Right lung (tissue), 5 donors: Measurements from ENCODE around the gene SBF1. TPM values are rescaled to one million over a fixed set of nuclear protein-coding genes. Genes with fewer than 3 reads are reported as not detected.

Experiments
- DNase-seq, 2 donors: peaks; one replicate each; pipeline ENCODE4 v3.0.0-alpha.2; 2013
- polyA plus RNA-seq, 5 donors: library from polyadenylated mRNA; unstranded; fragments of 120-200 nt; gene quantifications; one replicate each; pipeline versions ENCODE4 v1.2.1 to v1.2.3, GENCODE V29; 2013; ENCODE audit warnings: inconsistent platforms in 1 of 5, low replicate concordance in 1 of 5; ENCODE audit not compliant: insufficient read length in 5 of 5, insufficient read depth in 1 of 5

The SBF1 gene
- polyA plus RNA-seq, 5 donors = 22.9 to 48.0 (median 37.1) TPM

DNA sequence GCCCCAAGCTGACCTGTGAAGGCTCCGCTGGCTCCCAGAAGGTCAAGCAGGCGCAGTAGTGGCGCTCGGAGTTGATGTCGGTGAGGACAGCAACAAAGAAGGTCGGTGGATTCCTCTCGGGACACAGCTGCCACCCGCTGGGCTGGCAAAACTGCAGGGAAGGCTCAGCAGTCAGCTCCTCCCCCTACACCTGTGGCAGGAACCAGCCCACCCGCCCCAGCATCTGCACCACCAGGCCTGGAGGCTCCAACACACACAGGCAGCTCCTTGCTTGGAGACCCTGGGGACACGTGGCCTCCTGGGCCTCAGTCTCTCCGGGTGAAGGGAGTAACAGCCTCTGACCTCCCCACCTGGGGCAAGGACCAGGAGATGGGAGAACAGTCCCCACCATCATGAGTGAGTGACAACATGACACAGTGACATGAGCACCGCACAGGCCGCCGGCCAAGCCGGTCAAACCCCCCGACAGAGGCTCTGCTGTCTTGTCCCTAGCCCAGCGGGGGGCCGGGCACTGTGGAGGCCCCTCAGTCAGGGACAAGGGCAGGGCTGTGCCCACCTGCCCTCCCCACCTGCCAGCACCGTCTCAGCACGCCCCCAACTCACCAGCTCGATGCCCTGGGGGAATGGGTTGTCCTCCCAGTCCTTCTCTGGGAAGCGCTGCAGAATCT lies 6.9 kb downstream of the SBF1 start:
- no peak for DNase-seq

DNA sequence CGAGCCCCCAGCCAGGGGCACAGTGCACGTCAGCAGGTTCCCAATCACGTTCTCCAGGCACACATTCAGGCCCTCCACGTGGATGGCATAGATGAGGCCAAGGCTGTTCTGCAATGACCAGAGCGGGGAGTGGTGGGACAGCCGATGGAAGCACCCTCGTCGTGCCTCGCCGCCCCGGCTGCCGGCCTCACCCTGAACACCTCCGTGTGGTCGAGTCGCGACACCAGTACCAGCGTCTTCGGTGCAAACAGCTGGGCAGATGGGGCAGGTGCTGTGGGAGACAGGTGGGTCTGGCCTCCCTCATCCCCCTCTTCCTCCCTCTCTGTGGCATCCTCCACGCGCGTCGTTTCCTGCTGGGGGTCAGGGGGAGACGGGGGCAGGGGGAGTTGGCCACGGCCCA lies 7.5 kb downstream of the SBF1 start:
- no peak for DNase-seq

DNA sequence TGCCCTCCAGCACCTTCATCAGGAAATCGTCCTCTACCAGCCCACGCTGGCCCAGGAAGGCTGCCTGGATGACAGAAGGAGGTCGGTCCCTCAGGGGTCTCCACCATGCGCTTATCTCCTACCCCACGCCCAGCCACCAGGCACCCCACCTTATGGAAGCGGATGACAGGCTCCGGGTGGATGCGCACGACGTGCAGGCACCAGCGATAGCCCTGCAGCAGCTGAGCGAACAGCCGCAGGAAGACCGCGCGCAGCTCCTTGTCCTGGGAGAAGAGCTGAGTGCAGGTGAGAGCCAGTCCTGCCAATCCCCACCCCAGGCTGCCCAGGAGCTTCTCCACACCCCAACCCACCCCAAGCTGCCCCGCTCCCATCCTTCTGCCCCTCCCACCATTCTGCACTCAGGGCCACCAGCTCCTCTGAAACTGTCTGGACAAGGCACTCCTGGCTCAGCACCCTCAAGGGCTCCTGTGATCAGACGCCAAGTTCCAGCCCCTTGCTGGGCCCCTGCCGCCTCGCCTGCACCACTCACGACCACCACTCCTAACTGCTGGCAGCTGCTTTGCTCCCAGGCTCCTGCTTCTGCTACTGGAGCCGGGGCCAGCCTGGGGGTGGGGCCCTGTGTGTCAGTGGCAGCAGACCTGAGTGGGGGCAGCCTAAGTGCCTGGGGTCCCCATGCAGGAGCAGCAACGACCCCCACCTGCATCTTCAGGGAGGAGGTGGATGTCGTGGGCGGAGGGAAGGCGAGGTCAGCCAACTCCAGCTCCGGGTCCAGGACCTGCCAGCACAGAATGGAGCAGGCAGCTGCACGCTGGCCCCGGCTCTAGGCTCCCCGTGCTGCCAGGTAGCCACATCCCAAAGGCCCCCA lies 9.5 kb downstream of the SBF1 start:
- peak in 1 of 2 donors; percentile 35 for DNase-seq

DNA sequence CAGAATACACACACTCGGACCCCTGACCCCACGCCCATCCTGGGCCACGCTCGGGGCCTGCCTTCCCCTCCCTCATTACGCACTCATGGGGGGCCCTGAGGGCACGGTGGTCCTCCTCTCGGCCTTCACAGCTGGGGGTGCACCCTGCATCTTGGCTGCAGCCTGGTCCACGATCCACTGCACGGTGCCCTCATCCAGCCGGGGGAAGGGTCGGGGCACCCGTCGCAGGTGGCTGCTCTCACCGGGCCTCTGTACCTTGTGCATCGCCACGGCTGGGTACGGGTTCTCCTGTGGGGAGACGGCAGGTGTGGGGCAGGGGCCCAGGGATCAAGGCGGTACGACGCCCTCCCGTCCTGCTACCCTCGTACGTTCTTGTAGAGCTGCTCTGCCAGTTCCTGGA lies 10.4 kb downstream of the SBF1 start:
- no peak for DNase-seq

GRCh38 chr22:50463188-50463900 lies 11.5 kb downstream of the SBF1 start:
- DNase-seq = no peak

DNA sequence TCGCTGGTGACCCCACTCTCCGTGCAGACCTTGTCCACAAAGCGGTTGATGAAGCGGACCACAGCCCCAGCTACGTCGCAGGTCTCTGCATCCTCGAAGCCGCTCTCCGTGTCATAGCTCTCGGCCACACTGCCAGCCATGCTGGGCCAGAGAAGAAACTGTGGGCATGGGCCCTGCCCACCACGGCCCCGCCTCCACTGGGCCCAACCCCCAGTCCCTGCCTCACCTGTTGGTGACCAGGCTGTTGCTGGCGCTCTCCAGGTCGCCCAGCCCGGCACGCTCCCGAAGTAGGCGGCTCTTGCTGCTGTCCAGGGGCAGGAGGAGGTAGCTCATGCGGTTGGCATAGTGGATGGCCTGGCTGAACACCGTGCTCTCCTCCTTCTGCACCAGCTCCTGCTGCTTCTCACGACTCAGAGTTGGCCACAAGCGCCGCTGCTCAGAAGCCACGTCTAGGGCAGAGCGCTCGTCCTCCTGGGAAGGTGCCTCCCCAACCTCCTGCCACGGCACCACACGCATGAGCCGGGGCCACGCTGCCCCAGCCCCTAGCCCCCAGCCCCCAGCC lies 12.8 kb downstream of the SBF1 start:
- no peak for DNase-seq

DNA sequence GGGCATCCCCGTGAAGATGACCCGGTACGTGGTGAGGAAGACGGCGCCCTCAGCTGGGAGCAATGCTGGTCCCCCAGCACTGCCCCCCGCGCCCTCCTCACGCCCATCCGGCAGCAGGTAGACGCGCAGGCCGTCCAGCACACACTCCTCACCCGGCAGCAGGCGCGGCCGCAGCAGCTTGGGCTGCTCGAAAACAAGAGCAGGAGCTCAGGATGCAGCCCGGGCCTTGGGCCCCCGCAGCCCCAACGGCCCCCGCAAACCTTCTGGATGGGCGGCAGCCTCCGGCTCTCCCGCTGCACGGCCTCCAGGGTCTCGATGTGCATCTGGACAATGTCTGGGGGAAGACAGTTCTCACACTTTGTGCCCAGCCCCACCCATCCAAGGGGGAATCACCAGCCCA lies 13.3 kb downstream of the SBF1 start:
- DNase-seq = no peak

GRCh38 chr22:50460938-50461337 lies 13.9 kb downstream of the SBF1 start:
- no peak for DNase-seq

DNA sequence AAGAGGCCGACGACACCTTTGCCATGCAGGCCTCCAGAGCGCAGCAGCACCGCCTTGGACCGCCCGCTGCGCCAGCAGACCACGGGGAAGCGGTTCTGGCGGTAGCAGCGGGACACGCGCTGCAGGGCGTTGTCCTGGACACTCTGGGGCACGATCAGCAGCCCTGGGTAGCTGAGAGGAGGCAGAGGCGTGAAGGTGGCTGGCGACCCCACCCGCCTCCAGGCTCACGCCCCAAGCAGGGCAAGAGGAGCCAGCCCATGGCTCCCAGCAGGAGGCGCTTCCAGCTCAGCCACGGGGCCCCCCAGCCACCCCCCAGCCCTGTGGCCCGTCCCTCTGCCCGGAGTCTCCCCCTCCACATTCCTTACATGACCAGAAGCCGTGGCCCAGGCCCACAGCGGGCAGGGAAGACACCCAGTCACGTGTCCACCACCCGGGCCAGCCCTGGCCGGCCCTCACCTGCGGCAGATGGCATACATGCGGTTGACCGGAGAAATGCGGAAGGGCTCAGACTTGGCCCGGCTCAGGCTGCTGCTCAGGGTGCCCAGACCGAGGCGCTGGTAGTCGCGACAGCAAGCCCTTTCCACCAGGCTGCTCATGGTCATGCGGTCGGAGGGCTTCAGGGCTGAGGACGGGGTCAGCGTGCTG lies 15.2 kb downstream of the SBF1 start:
- DNase-seq = no peak

DNA sequence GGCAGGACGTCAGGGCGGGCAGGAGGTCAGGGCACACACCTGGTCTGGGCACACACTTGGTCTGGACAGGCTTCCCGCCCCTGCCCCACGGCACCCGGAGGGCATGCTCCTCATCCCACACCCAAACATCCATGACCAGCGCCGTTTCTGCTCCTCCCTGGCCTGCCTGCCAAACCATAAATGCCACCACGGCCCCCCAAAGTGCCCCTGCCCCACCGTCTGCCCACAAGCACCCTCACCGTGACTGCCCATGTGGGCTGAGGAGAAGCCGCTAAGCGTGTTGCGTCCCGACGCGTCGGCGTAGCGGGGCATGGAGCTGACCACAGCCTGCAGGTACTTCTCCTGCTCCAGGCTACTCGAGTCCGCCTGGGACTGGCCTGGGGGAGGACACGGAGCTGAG lies 15.8 kb downstream of the SBF1 start:
- DNase-seq = no peak

DNA sequence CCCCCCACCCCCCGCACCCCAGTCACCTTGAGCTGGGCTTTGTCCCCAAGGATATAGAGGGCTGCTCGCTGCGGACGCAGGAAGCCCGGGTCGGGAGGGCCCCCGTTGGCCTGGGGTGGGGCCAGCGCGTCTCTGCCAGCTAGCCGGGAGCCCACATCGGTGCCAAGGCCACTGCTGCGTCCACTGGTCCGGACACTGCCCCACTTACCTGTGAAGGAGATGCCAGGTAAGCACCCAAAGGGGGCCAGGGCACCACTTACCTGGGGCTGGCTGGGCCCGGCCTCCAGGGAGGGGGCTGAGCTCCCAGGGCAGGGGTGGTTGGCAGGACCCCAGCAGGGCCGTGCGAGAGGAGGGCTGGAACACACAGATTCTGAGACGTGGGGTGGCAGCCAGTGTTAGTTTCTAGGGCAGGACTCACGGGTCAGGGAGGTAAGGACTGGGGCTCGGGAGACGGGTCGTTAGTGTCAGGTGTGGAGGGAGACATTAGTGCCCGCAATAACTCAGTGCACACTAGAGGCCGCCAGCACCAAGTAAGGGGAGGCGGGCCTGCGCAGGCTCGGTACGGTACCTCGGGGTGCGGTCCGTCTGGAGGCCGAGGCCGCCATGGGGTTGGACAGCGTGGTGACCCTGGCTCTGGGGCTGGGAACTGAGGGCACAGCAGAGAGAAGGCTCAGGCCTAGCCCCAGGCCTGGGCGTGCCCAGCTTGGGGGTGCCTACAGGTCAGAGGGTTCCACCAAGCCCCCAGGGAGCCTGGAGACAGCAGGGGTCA lies 18.2 kb downstream of the SBF1 start:
- DNase-seq = no peak

- DNase-seq = no peak
Measured at GRCh38 chr22:50456026-50456425, 18.8 kb downstream of the SBF1 start.

- DNase-seq = no peak
Measured at GRCh38 chr22:50455201-50455600, 19.6 kb downstream of the SBF1 start.

GRCh38 chr22:50454556-50455075 lies 20.2 kb downstream of the SBF1 start:
- DNase-seq = no peak

DNA sequence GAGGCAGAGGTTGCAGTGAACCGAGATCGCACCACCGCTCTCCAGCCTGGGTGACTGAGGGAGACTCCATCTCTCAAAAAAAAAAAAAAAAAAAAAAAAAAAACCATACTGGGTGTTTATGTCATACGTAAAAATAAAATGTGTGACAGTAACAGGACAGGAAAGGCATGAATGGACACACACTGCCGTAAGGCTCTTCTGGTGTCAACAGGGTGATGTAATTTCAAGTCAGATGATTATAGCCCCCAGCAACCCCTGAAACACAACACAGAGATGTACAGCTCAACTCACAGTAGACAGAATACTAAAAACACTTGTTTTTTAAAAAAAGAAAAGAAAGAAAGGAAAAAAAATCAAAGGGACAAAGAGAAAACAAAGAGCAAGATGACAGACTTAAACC lies 22.2 kb downstream of the SBF1 start:
- DNase-seq = no peak

GRCh38 chr22:50447576-50448551 lies 27.0 kb downstream of the SBF1 start:
- no peak for DNase-seq

- no peak for DNase-seq
Measured at GRCh38 chr22:50446708-50447575, 27.9 kb downstream of the SBF1 start.

DNA sequence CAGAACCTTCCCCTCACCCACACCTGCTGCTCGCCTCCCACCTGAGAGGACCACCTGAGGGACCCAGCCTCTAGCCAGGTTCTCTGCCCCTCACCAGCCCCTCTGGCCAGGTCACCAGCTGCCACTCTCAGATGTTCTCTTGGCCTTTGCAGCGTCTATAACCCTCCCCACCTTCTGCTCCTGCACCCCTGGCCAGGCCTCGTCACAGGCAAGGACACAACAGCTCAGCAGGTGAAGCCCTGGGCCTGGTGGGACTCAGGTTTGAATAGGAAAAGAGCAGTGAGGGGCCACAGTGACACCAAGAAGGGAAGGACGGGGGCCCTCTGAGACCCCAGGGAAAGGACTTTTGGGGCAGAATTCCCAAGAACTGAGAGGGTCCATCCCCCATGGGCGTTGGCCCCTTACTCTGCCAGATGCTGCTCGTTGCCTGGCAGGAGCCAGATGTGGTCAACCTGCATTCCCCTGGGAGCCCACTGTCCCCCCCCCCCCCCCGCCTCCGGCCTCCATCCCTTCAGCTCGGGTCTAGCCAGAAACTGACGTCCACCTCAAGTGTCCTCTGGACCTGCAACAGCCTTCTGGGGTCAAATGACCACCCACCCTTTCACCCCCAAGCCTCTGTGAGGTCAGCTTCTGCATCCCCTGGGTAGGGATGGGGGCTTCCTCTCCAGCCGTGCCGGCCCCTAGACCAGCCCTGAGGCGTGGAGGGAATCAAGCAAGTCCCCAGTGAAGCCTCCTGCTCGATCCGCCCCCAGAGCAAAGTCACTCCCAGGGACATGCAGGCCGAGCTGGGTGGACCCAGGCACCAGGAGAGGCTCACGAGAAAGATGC lies 28.7 kb downstream of the SBF1 start:
- no peak for DNase-seq
